ENCODE results near the gene MPRIP.
A peak's percentile ranks its signal among the peaks of the same experiment; 100 is the strongest.

MPRIP gene

GRCh38 chr17:17111401-17112393 is 69.4 kb downstream of the MPRIP start:
- no peak for DNase-seq

GRCh38 chr17:17112628-17113200 is 70.5 kb downstream of the MPRIP start:
- DNase-seq, result no peak

GRCh38 chr17:17114592-17115225 is 72.5 kb downstream of the MPRIP start:
- no peak for DNase-seq

GRCh38 chr17:17115620-17116019 is 73.4 kb downstream of the MPRIP start:
- no peak for DNase-seq

- no peak for DNase-seq
Observed at GRCh38 chr17:17116406-17116805, 74.1 kb downstream of the MPRIP start.

- DNase-seq, result no peak
Observed at GRCh38 chr17:17117923-17118322, 75.7 kb downstream of the MPRIP start.

- no peak for DNase-seq
Observed at GRCh38 chr17:17118399-17118798, 76.1 kb downstream of the MPRIP start.

- DNase-seq, result no peak
Observed at GRCh38 chr17:17119106-17119505, 76.8 kb downstream of the MPRIP start.

GRCh38 chr17:17119533-17119932 is 77.3 kb downstream of the MPRIP start:
- peak in 1 of 2 experiments; percentile 33 for DNase-seq

- no peak for DNase-seq
Observed at GRCh38 chr17:17120294-17120693, 78.0 kb downstream of the MPRIP start.

GRCh38 chr17:17120701-17121100 is 78.4 kb downstream of the MPRIP start:
- no peak for DNase-seq

GRCh38 chr17:17121162-17121561 is 78.9 kb downstream of the MPRIP start:
- DNase-seq, result no peak

GRCh38 chr17:17122781-17123483 is 80.7 kb downstream of the MPRIP start:
- DNase-seq, result no peak

- no peak for DNase-seq
Observed at GRCh38 chr17:17124341-17124740, 82.1 kb downstream of the MPRIP start.

- no peak for DNase-seq
Observed at GRCh38 chr17:17125136-17126084, 83.2 kb downstream of the MPRIP start.

- no peak for DNase-seq
Observed at GRCh38 chr17:17126131-17127110, 84.2 kb downstream of the MPRIP start.

- no peak for DNase-seq
Observed at GRCh38 chr17:17127156-17127555, 84.9 kb downstream of the MPRIP start.

GRCh38 chr17:17127730-17128291 is 85.6 kb downstream of the MPRIP start:
- DNase-seq, result no peak

GRCh38 chr17:17128476-17129075 is 86.3 kb downstream of the MPRIP start:
- DNase-seq, result no peak

GRCh38 chr17:17129466-17129865 is 87.2 kb downstream of the MPRIP start:
- no peak for DNase-seq

All from SW 1271 (cell line).